Inflammatory macrophage treated with lipopolysaccharide for 1 hour (primary cell): ENCODE measurements around the gene GPR87.

ENCODE experiments used
- DNase-seq, 2 donors: peaks; one replicate each; pipeline ENCODE4 v3.0.0-alpha.2; 2020 to 2022

Gene GPR87

GRCh38 chr3:151315136-151315535, 1.5 kb downstream of the GPR87 start:
- no peak for DNase-seq

- no peak for DNase-seq
Observed at GRCh38 chr3:151314593-151314992, 2.0 kb downstream of the GPR87 start.

GRCh38 chr3:151314137-151314536, 2.5 kb downstream of the GPR87 start:
- no peak for DNase-seq

- DNase-seq: no peak
Observed at GRCh38 chr3:151312972-151313371, 3.6 kb downstream of the GPR87 start.

- no peak for DNase-seq
Observed at GRCh38 chr3:151309566-151309965, 7.1 kb downstream of the GPR87 start.

GRCh38 chr3:151307583-151308488, 8.8 kb downstream of the GPR87 start:
- DNase-seq: no peak

GRCh38 chr3:151307131-151307530, 9.5 kb downstream of the GPR87 start:
- DNase-seq: no peak

- DNase-seq: no peak
Observed at GRCh38 chr3:151306168-151306810, 10.3 kb downstream of the GPR87 start.

- DNase-seq: no peak
Observed at GRCh38 chr3:151305775-151306151, 10.9 kb downstream of the GPR87 start.

GRCh38 chr3:151305060-151305774, 11.4 kb downstream of the GPR87 start:
- DNase-seq: no peak

- DNase-seq: peak in 1 of 2 donors; percentile 16
Observed at GRCh38 chr3:151303751-151304150, 12.9 kb downstream of the GPR87 start.

- DNase-seq: peak in 1 of 2 donors; percentile 14
Observed at GRCh38 chr3:151301787-151302186, 14.8 kb downstream of the GPR87 start.

GRCh38 chr3:151300539-151300938, 16.1 kb downstream of the GPR87 start:
- peak in 1 of 2 donors; percentile 49 for DNase-seq

- no peak for DNase-seq
Observed at GRCh38 chr3:151299006-151299405, 17.6 kb downstream of the GPR87 start.

- no peak for DNase-seq
Observed at GRCh38 chr3:151297429-151297828, 19.2 kb downstream of the GPR87 start.

GRCh38 chr3:151296226-151296625, 20.4 kb downstream of the GPR87 start:
- DNase-seq: no peak

GRCh38 chr3:151293127-151293526, 23.5 kb downstream of the GPR87 start:
- DNase-seq: no peak

- DNase-seq: peak; percentile 21 to 70
Observed at GRCh38 chr3:151290673-151291072, 25.9 kb downstream of the GPR87 start.

- no peak for DNase-seq
Observed at GRCh38 chr3:151289445-151289844, 27.2 kb downstream of the GPR87 start.

- DNase-seq: no peak
Observed at GRCh38 chr3:151285940-151286339, 30.7 kb downstream of the GPR87 start.

- DNase-seq: peak; percentile 49 to 73
Observed at GRCh38 chr3:151283907-151284461, 32.6 kb downstream of the GPR87 start.

- no peak for DNase-seq
Observed at GRCh38 chr3:151283387-151283786, 33.2 kb downstream of the GPR87 start.

- DNase-seq: peak; percentile 50 to 73
Observed at GRCh38 chr3:151282921-151283320, 33.7 kb downstream of the GPR87 start.
